ENCODE data around the gene MYD88.
A peak's percentile ranks its signal among the peaks of the same experiment; 100 is the strongest.

The MYD88 gene

DNA sequence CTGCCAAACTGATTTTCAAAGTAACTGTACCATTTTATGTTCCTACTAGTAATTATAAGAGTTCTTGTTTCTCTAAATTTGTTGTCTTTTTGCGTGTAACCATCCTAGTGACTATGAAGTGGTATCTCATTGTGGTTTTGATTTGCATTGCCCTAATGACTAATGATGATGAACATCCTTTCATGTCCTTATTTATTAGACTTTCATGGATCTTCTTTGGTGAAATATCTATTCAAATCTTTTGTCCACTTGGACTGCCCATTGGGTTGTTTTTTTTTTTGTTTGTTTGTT lies 30.5 kb downstream of the MYD88 start:
- H3K4me3 ChIP-seq (ENCODE audit: low read depth, low read length), result no peak overlapping the region

GRCh38 chr3:38170722-38171121 lies 32.3 kb downstream of the MYD88 start:
- no peak for TF ChIP-seq CTCF (IDR thresholded peaks at IDR 0.05; ENCODE audit: borderline replicate concordance, insufficient read depth, low read depth, low read length)
- H3K4me3 ChIP-seq (ENCODE audit: low read depth, low read length), result no peak overlapping the region

More for the DNA sequence above, 30.5 kb downstream of the MYD88 start:
- TF ChIP-seq CTCF (IDR thresholded peaks at IDR 0.05; ENCODE audit: borderline replicate concordance, insufficient read depth, low read depth, low read length), result no peak

DNA sequence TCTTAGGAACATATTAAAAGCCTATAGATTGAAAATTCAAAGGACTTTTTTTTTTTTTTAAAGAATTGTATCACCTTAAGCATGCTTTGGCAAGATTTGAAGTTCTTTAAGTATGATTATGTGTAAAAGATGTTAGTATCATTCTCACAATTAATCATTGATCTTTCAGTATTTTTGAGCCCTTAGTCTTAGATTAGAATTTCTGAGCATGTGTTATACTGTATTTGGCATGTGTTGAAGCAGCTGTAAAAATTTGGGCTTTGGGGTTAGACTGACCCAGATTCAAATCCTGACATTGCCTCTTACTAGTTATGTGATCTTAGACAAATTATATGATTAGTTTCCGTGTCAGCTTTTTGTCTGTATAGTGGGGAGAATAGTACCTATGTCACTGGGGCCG lies 33.2 kb downstream of the MYD88 start:
- H3K4me3 ChIP-seq (ENCODE audit: low read depth, low read length), result no peak overlapping the region
- TF ChIP-seq CTCF (IDR thresholded peaks at IDR 0.05; ENCODE audit: borderline replicate concordance, insufficient read depth, low read depth, low read length), result no peak

- H3K4me3 ChIP-seq (ENCODE audit: low read depth, low read length), result peak overlapping the region; percentile 2
- no peak for TF ChIP-seq CTCF (IDR thresholded peaks at IDR 0.05; ENCODE audit: borderline replicate concordance, insufficient read depth, low read depth, low read length)
Observed at GRCh38 chr3:38173834-38174418, 35.5 kb downstream of the MYD88 start.

GRCh38 chr3:38177181-38177580 lies 38.7 kb downstream of the MYD88 start:
- H3K4me3 ChIP-seq (ENCODE audit: low read depth, low read length), result no peak overlapping the region
- TF ChIP-seq CTCF (IDR thresholded peaks at IDR 0.05; ENCODE audit: borderline replicate concordance, insufficient read depth, low read depth, low read length), result no peak

- H3K4me3 ChIP-seq (ENCODE audit: low read depth, low read length), result no peak overlapping the region
- TF ChIP-seq CTCF (IDR thresholded peaks at IDR 0.05; ENCODE audit: borderline replicate concordance, insufficient read depth, low read depth, low read length), result no peak
Observed at GRCh38 chr3:38186781-38187180, 48.3 kb downstream of the MYD88 start.

DNA sequence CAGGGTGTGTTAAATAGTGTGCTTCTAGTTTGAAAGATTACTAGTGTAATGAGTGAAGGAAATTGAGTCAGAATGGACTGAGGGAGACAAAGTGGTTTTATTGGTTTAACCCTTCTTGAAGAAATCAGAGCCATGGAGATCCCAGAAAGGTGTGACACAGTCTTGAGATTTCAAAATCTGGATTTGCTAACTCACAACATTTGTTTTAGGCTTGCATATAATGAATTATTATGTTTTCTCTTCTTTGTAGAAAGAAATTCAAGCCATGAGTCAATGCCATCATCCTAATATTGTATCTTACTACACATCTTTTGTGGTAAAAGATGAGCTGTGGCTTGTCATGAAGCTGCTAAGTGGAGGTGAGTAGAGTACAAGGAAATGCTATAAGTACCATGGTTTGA lies 52.0 kb downstream of the MYD88 start:
- no peak for TF ChIP-seq CTCF (IDR thresholded peaks at IDR 0.05; ENCODE audit: borderline replicate concordance, insufficient read depth, low read depth, low read length)
- no peak overlapping the region for H3K4me3 ChIP-seq (ENCODE audit: low read depth, low read length)
